NCI-H2029 treated with DMSO at 0.1 percent for 48 hours (cell line): Measurements from ENCODE around the gene UAP1L1.

Experiments used
- DNase-seq: peaks from one replicate; lab custom pipeline; 2025; lab: John Stamatoyannopoulos, UW

The UAP1L1 gene

GRCh38 chr9:137097761-137098462 lies 20.6 kb downstream of the UAP1L1 start:
- no peak for DNase-seq

- no peak for DNase-seq
Measured at GRCh38 chr9:137099231-137099630, 21.9 kb downstream of the UAP1L1 start.

- DNase-seq, result no peak
Measured at GRCh38 chr9:137103206-137103999, 26.1 kb downstream of the UAP1L1 start.

GRCh38 chr9:137105814-137106661 lies 28.7 kb downstream of the UAP1L1 start:
- no peak for DNase-seq

GRCh38 chr9:137106662-137107250 lies 29.4 kb downstream of the UAP1L1 start:
- DNase-seq, result no peak

- DNase-seq, result no peak
Measured at GRCh38 chr9:137107312-137107921, 30.1 kb downstream of the UAP1L1 start.

GRCh38 chr9:137107982-137108381 lies 30.7 kb downstream of the UAP1L1 start:
- no peak for DNase-seq

- DNase-seq, result no peak
Measured at GRCh38 chr9:137108608-137109249, 31.4 kb downstream of the UAP1L1 start.

- DNase-seq, result no peak
Measured at GRCh38 chr9:137109250-137110146, 32.2 kb downstream of the UAP1L1 start.

GRCh38 chr9:137110147-137110910 lies 33.0 kb downstream of the UAP1L1 start:
- DNase-seq, result no peak

GRCh38 chr9:137110911-137111787 lies 33.8 kb downstream of the UAP1L1 start:
- no peak for DNase-seq

- no peak for DNase-seq
Measured at GRCh38 chr9:137111788-137112563, 34.7 kb downstream of the UAP1L1 start.

- no peak for DNase-seq
Measured at GRCh38 chr9:137112564-137113384, 35.5 kb downstream of the UAP1L1 start.

- DNase-seq, result no peak
Measured at GRCh38 chr9:137113385-137114159, 36.3 kb downstream of the UAP1L1 start.

GRCh38 chr9:137114220-137114612 lies 36.9 kb downstream of the UAP1L1 start:
- DNase-seq, result no peak
